IPS-NIHi11 (cell line): ENCODE results near the gene SERPINA5.
"Not testable (repeated sequence)": the region's sequence is repeated elsewhere in the genome, so short reads cannot be mapped to it uniquely, and the experiment has no call there.

ENCODE experiments used
- DNase-seq: peaks from one replicate; pipeline ENCODE4 v3.0.0; 2012; ENCODE audit warnings: mixed read lengths, low spot score

Gene SERPINA5

GRCh38 chr14:94623856-94624499 lies 42.8 kb downstream of the SERPINA5 start:
- no peak for DNase-seq

- no peak for DNase-seq
Observed at GRCh38 chr14:94624537-94625352, 43.5 kb downstream of the SERPINA5 start.

GRCh38 chr14:94625353-94625635 lies 44.1 kb downstream of the SERPINA5 start:
- DNase-seq: no peak

- no peak for DNase-seq
Observed at GRCh38 chr14:94628578-94628977, 47.4 kb downstream of the SERPINA5 start.

GRCh38 chr14:94630396-94630795 lies 49.2 kb downstream of the SERPINA5 start:
- no peak for DNase-seq

GRCh38 chr14:94631050-94631449 lies 49.8 kb downstream of the SERPINA5 start:
- DNase-seq: no peak

- no peak for DNase-seq
Observed at GRCh38 chr14:94631536-94632304, 50.5 kb downstream of the SERPINA5 start.

- no peak for DNase-seq
Observed at GRCh38 chr14:94632305-94632590, 51.0 kb downstream of the SERPINA5 start.

- no peak for DNase-seq
Observed at GRCh38 chr14:94633121-94633520, 51.9 kb downstream of the SERPINA5 start.

GRCh38 chr14:94635154-94635553 lies 53.9 kb downstream of the SERPINA5 start:
- DNase-seq: no peak

GRCh38 chr14:94636744-94637412 lies 55.7 kb downstream of the SERPINA5 start:
- no peak for DNase-seq

- DNase-seq: not testable (repeated sequence)
Observed at GRCh38 chr14:94637814-94638213, 56.6 kb downstream of the SERPINA5 start.

- no peak for DNase-seq
Observed at GRCh38 chr14:94638339-94638738, 57.1 kb downstream of the SERPINA5 start.

GRCh38 chr14:94638961-94639817 lies 58.0 kb downstream of the SERPINA5 start:
- DNase-seq: no peak

GRCh38 chr14:94640721-94641631 lies 59.8 kb downstream of the SERPINA5 start:
- DNase-seq: no peak

GRCh38 chr14:94641632-94641955 lies 60.4 kb downstream of the SERPINA5 start:
- DNase-seq: no peak
